H9 (cell line): ENCODE data around the gene IL1RAPL1. TPM values are rescaled to one million over a fixed set of nuclear protein-coding genes. Genes with fewer than 3 reads are reported as not detected.

ENCODE experiments used
- DNase-seq: peaks from one replicate; pipeline ENCODE4 v3.0.0-alpha.2; 2017
- H2AFZ ChIP-seq: one replicate; pipeline ENCODE4 v1.6.1; 2013; ENCODE audit warnings: mild to moderate bottlenecking, low read length, control low read depth, moderate library complexity
- H2AK5ac ChIP-seq: 2 replicates; pipeline ENCODE4 v1.6.1; 2013; ENCODE audit warnings: low read length, control low read depth, mixed read lengths; ENCODE audit not compliant: insufficient read length
- H2BK120ac ChIP-seq: one replicate; pipeline ENCODE4 v1.6.1; 2013; ENCODE audit warnings: low read depth, mild to moderate bottlenecking, low read length, control low read depth, inconsistent platforms; ENCODE audit not compliant: poor library complexity, severe bottlenecking
- H2BK12ac ChIP-seq: 2 replicates; pipeline ENCODE4 v1.6.1; 2013; ENCODE audit warnings: low read length, control low read depth, mixed read lengths, low read depth; ENCODE audit not compliant: insufficient read length
- H2BK15ac ChIP-seq: 2 replicates; pipeline ENCODE4 v1.6.1; 2013; ENCODE audit warnings: low read depth, low read length, control low read depth
- H2BK20ac ChIP-seq: one replicate; pipeline ENCODE4 v1.6.1; 2013; ENCODE audit warnings: low read depth, mild to moderate bottlenecking, low read length, control low read depth, inconsistent platforms; ENCODE audit not compliant: poor library complexity, severe bottlenecking
- H2BK5ac ChIP-seq: 2 replicates; pipeline ENCODE4 v1.6.1; 2013; ENCODE audit warnings: low read length, control low read depth, mixed read lengths; ENCODE audit not compliant: insufficient read length
- H3K14ac ChIP-seq: 2 replicates; pipeline ENCODE4 v1.6.1; 2013; ENCODE audit warnings: low read length, control low read depth; ENCODE audit not compliant: insufficient read depth
- H3K18ac ChIP-seq: 2 replicates; pipeline ENCODE4 v1.6.1; 2013; ENCODE audit warnings: low read depth, mild to moderate bottlenecking, mixed read lengths, low read length, control low read depth; ENCODE audit not compliant: insufficient read length
- H3K23ac ChIP-seq: 2 replicates; pipeline ENCODE4 v1.6.1; 2013; ENCODE audit warnings: low read length, control low read depth, mixed read lengths, low read depth; ENCODE audit not compliant: insufficient read length
- H3K23me2 ChIP-seq: 2 replicates; pipeline ENCODE4 v1.6.1; 2013; ENCODE audit warnings: low read depth, mild to moderate bottlenecking, mixed read lengths, low read length, control low read depth; ENCODE audit not compliant: insufficient read length, poor library complexity, severe bottlenecking
- H3K27ac ChIP-seq: 2 replicates; pipeline ENCODE4 v1.5.1; 2013; ENCODE audit warnings: low read length, control low read depth, mixed read lengths, low read depth; ENCODE audit not compliant: insufficient read length
- H3K27me3 ChIP-seq: 2 replicates; pipeline ENCODE4 v1.6.1; 2013; ENCODE audit warnings: low read length, control low read depth, inconsistent platforms; ENCODE audit not compliant: insufficient read depth
- H3K4ac ChIP-seq: 2 replicates; pipeline ENCODE4 v1.6.1; 2013; ENCODE audit warnings: low read depth, mild to moderate bottlenecking, control low read depth, inconsistent platforms, low read length, moderate library complexity
- H3K4me1 ChIP-seq: 2 replicates; pipeline ENCODE4 v1.6.1; 2013; ENCODE audit warnings: low read length, control low read depth, inconsistent platforms; ENCODE audit not compliant: insufficient read depth
- H3K4me2 ChIP-seq: 2 replicates; pipeline ENCODE4 v1.6.1; 2013; ENCODE audit warnings: low read length, control low read depth, mixed read lengths; ENCODE audit not compliant: insufficient read length, insufficient read depth
- H3K56ac ChIP-seq: 2 replicates; pipeline ENCODE4 v1.6.1; 2013; ENCODE audit warnings: low read depth, mild to moderate bottlenecking, mixed read lengths, low read length, control low read depth; ENCODE audit not compliant: insufficient read length
- H3K79me1 ChIP-seq: 2 replicates; pipeline ENCODE4 v1.6.1; 2013; ENCODE audit warnings: low read depth, mild to moderate bottlenecking, moderate library complexity, low read length, control low read depth, inconsistent platforms; ENCODE audit not compliant: insufficient read depth, poor library complexity, severe bottlenecking
- H3K79me2 ChIP-seq: 2 replicates; pipeline ENCODE4 v1.6.1; 2013; ENCODE audit warnings: low read length, control low read depth, inconsistent platforms; ENCODE audit not compliant: insufficient read depth
- H3K9ac ChIP-seq: 2 replicates; pipeline ENCODE4 v1.6.1; 2013; ENCODE audit warnings: low read length, control low read depth, mixed read lengths; ENCODE audit not compliant: insufficient read length; ENCODE audit errors: extremely low read depth
- H3K9me3 ChIP-seq: one replicate; pipeline ENCODE4 v1.6.1; 2013; ENCODE audit warnings: low read depth, low read length, inconsistent platforms; ENCODE audit not compliant: control insufficient read depth
- H3T11ph ChIP-seq: one replicate; pipeline ENCODE4 v1.6.1; 2013; ENCODE audit warnings: mild to moderate bottlenecking, low read length, control low read depth, inconsistent platforms
- H4K20me1 ChIP-seq: one replicate; pipeline ENCODE4 v1.6.1; 2013; ENCODE audit not compliant: control insufficient read depth, insufficient read length, insufficient read depth
- H4K5ac ChIP-seq: 2 replicates; pipeline ENCODE4 v1.6.1; 2013; ENCODE audit warnings: low read depth, mild to moderate bottlenecking, mixed read lengths, low read length, control low read depth; ENCODE audit not compliant: insufficient read length
- H4K8ac ChIP-seq: replicated peaks from 2 replicates; pipeline ENCODE4 v1.6.1; 2013; ENCODE audit warnings: low read length, control low read depth, mixed read lengths, low read depth; ENCODE audit not compliant: insufficient read length
- H4K91ac ChIP-seq: 2 replicates; pipeline ENCODE4 v1.6.1; 2013; ENCODE audit warnings: low read depth, mild to moderate bottlenecking, moderate library complexity, mixed read lengths, low read length, control low read depth; ENCODE audit not compliant: insufficient read length
- H3K27ac Mint-ChIP-seq, 3 experiments: 2 replicates in 2 of 3; 3 replicates in 1 of 3; pipeline ENCODE4 v1.8.0; 2020 to 2021; ENCODE audit warnings: mixed read lengths in 3 of 3, mild to moderate bottlenecking in 1 of 3, moderate library complexity in 1 of 3
- H3K27me3 Mint-ChIP-seq: 2 replicates; pipeline ENCODE4 v1.8.0; 2021; ENCODE audit warnings: low read depth, mild to moderate bottlenecking, moderate library complexity, mixed read lengths
- H3K36me3 Mint-ChIP-seq, 3 experiments: 2 replicates in 2 of 3; 3 replicates in 1 of 3; pipeline ENCODE4 v1.8.0; 2020 to 2021; ENCODE audit warnings: low read depth in 3 of 3, mixed read lengths in 3 of 3; ENCODE audit not compliant: insufficient read depth in 1 of 3
- H3K4me1 Mint-ChIP-seq, 2 experiments: 2 replicates each; pipeline ENCODE4 v1.8.0; 2020; ENCODE audit warnings: mixed read lengths in 2 of 2
- H3K4me3 Mint-ChIP-seq, 2 experiments: 2 replicates in 1 of 2; 3 replicates in 1 of 2; pipeline ENCODE4 v1.8.0; 2020 to 2021; ENCODE audit warnings: mild to moderate bottlenecking in 2 of 2, mixed read lengths in 2 of 2, moderate library complexity in 1 of 2
- H3K9me3 Mint-ChIP-seq, 2 experiments: 2 replicates in 1 of 2; 3 replicates in 1 of 2; pipeline ENCODE4 v1.8.0; 2020; ENCODE audit warnings: mild to moderate bottlenecking in 2 of 2, mixed read lengths in 2 of 2, moderate library complexity in 1 of 2
- whole genome bisulfite sequencing: extraction: QIAGEN DNeasy Blood & Tissue Kit; methylation state at CpG from one replicate; pipeline ENCODE4 v1.1.7; 2013; ENCODE audit warnings: missing lambda C conversion rate, low lambda C conversion rate, mixed read lengths; ENCODE audit not compliant: insufficient read length; ENCODE audit errors: extremely low coverage; 5-methylcytosine and 5-hydroxymethylcytosine counted together
- total RNA-seq: library from RNA; stranded (reverse); gene quantifications from 2 replicates; pipeline ENCODE4 v1.2.1, GENCODE V29; 2021
- TF ChIP-seq, protein P1 (sequence below): fragments of 200-600 bp; sonication (generic); conservative IDR thresholded peaks from 3 replicates; pipeline ENCODE4 v1.8.0; 2021; ENCODE audit warnings: antibody characterized with exemption, mild to moderate bottlenecking

IL1RAPL1 gene
- total RNA-seq, 1 experiment from 2014 or later, result 0.31 TPM

- no peak overlapping the region for H3K9ac ChIP-seq
- DNase-seq, result no peak
- H2BK12ac ChIP-seq, result no peak overlapping the region
- H3K27ac Mint-ChIP-seq, result 0 out of 7 replicates have a peak overlapping the region, but pooled peaks of 1 of the 3 experiments have one; percentile 40
- peaks cover 0 to 39% of the 10 kb centered on the region in 2 experiments; a peak in 4 of 5 replicates for H3K9me3 Mint-ChIP-seq
- no peak overlapping the region for H2BK5ac ChIP-seq
- H3K79me1 ChIP-seq, result no peaks in the 10 kb centered on the region
- no peak overlapping the region for H3K4me2 ChIP-seq
- no peak overlapping the region for H2AK5ac ChIP-seq
- no peak overlapping the region for H3K56ac ChIP-seq
- H3K27me3 ChIP-seq, result no peaks in the 10 kb centered on the region
- no peaks in the 10 kb centered on the region for H4K20me1 ChIP-seq
- no peak overlapping the region for H3K4me3 Mint-ChIP-seq
- H3K4me1 Mint-ChIP-seq, result peaks cover 19 to 29% of the 10 kb centered on the region in 2 experiments
- no peaks in the 10 kb centered on the region for H3K9me3 ChIP-seq
- no peak overlapping the region for H3T11ph ChIP-seq
- H4K91ac ChIP-seq, result no peak overlapping the region
- no peak overlapping the region for H3K4ac ChIP-seq
- no peak overlapping the region for H2BK120ac ChIP-seq
- no peak overlapping the region for H4K8ac ChIP-seq
- H2BK20ac ChIP-seq, result no peak overlapping the region
- H3K79me2 ChIP-seq, result no peaks in the 10 kb centered on the region
- H3K27ac ChIP-seq, result no peak overlapping the region
- no peaks in the 10 kb centered on the region for H3K23me2 ChIP-seq
- WGBS, result no CpG with 5 or more reads among the region's 2 CpGs
- H3K14ac ChIP-seq, result no peak overlapping the region
- H4K5ac ChIP-seq, result no peak overlapping the region
- H3K36me3 Mint-ChIP-seq, result no peaks in the 10 kb centered on the region
- H3K18ac ChIP-seq, result no peak overlapping the region
- H3K4me1 ChIP-seq, result no peaks in the 10 kb centered on the region; the same call in 1 of the 2 replicates
- TF ChIP-seq, protein P1, sequence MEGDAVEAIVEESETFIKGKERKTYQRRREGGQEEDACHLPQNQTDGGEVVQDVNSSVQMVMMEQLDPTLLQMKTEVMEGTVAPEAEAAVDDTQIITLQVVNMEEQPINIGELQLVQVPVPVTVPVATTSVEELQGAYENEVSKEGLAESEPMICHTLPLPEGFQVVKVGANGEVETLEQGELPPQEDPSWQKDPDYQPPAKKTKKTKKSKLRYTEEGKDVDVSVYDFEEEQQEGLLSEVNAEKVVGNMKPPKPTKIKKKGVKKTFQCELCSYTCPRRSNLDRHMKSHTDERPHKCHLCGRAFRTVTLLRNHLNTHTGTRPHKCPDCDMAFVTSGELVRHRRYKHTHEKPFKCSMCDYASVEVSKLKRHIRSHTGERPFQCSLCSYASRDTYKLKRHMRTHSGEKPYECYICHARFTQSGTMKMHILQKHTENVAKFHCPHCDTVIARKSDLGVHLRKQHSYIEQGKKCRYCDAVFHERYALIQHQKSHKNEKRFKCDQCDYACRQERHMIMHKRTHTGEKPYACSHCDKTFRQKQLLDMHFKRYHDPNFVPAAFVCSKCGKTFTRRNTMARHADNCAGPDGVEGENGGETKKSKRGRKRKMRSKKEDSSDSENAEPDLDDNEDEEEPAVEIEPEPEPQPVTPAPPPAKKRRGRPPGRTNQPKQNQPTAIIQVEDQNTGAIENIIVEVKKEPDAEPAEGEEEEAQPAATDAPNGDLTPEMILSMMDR, result peak; percentile 53
- H2AFZ ChIP-seq, result no peak overlapping the region
- H3K23ac ChIP-seq, result no peak overlapping the region
- H3K27me3 Mint-ChIP-seq, result no peaks in the 10 kb centered on the region
- no peak overlapping the region for H2BK15ac ChIP-seq
Measured at GRCh38 chrX:29940750-29941149, 1353.5 kb downstream of the IL1RAPL1 start.
